Fibroblast of lung (primary cell): ENCODE data around the gene TMEM236. TPM values are rescaled to one million over a fixed set of nuclear protein-coding genes. Genes with fewer than 3 reads are reported as not detected.

Experiments
- DNase-seq, 2 donors: peaks; one replicate each; pipeline versions ENCODE4 v3.0.0 to v3.0.0-alpha.2; 2010; ENCODE audit warnings: low read depth in 2 of 2
- H2AFZ ChIP-seq: 2 replicates; pipeline ENCODE4 v1.5.1; 2012; ENCODE audit warnings: low read length, control low read depth, inconsistent platforms
- H3K27ac ChIP-seq: 2 replicates; pipeline ENCODE4 v1.5.1; 2011; ENCODE audit warnings: low read length, control low read depth; ENCODE audit not compliant: insufficient read depth
- H3K27me3 ChIP-seq: 2 replicates; pipeline ENCODE4 v1.5.1; 2011; ENCODE audit warnings: mild to moderate bottlenecking, low read length; ENCODE audit not compliant: control insufficient read depth, insufficient read depth
- H3K36me3 ChIP-seq: 2 replicates; pipeline ENCODE4 v1.5.1; 2011; ENCODE audit warnings: low read length; ENCODE audit not compliant: control insufficient read depth, insufficient read depth
- H3K4me1 ChIP-seq: 2 replicates; pipeline ENCODE4 v1.5.1; 2011; ENCODE audit warnings: low read length; ENCODE audit not compliant: control insufficient read depth, insufficient read depth; ENCODE audit errors: extremely low read depth
- H3K4me2 ChIP-seq: 2 replicates; pipeline ENCODE4 v1.5.1; 2011; ENCODE audit warnings: low read length, control low read depth; ENCODE audit not compliant: insufficient read depth; ENCODE audit errors: extremely low read depth
- H3K4me3 ChIP-seq, 4 experiments: fragments of 200-600 bp in 1 of 4; sonication (generic) in 1 of 4; replicated peaks in 1 of 4; 2 replicates each; pipeline ENCODE4 v1.5.1; 2011 to 2016; ENCODE audit warnings: low read length in 4 of 4, low read depth in 3 of 4, mild to moderate bottlenecking in 3 of 4, control low read depth in 2 of 4, inconsistent platforms in 1 of 4, mixed read lengths in 1 of 4; ENCODE audit not compliant: insufficient read depth in 1 of 4; ENCODE audit errors: control extremely low read depth in 1 of 4
- H3K79me2 ChIP-seq: 2 replicates; pipeline ENCODE4 v1.5.1; 2012; ENCODE audit warnings: mild to moderate bottlenecking, low read length, inconsistent platforms; ENCODE audit not compliant: control insufficient read depth, insufficient read depth
- H3K9ac ChIP-seq: 2 replicates; pipeline ENCODE4 v1.5.1; 2011; ENCODE audit warnings: mild to moderate bottlenecking, low read length, control low read depth; ENCODE audit not compliant: insufficient read depth
- H3K9me3 ChIP-seq: 2 replicates; pipeline ENCODE4 v1.5.1; 2012; ENCODE audit warnings: low read depth, low read length; ENCODE audit not compliant: control insufficient read depth, insufficient read depth
- H4K20me1 ChIP-seq: 2 replicates; pipeline ENCODE4 v1.5.1; 2011; ENCODE audit warnings: low read length; ENCODE audit not compliant: control insufficient read depth, insufficient read depth; ENCODE audit errors: extremely low read depth
- CTCF ChIP-seq, 2 donors: IDR thresholded peaks in 1 of 2; conservative IDR thresholded peaks in 1 of 2; 1 replicate in 1 of 2; 2 replicates in 1 of 2; pipeline ENCODE4 v1.5.1; 2011 to 2012; ENCODE audit warnings: low read length in 2 of 2, control low read depth in 1 of 2, inconsistent platforms in 1 of 2, low read depth in 1 of 2, mild to moderate bottlenecking in 1 of 2
- EZH2 ChIP-seq: IDR thresholded peaks from 2 replicates; pipeline ENCODE4 v1.5.1; 2012; ENCODE audit warnings: low read length, control low read depth, mild to moderate bottlenecking; ENCODE audit errors: missing control alignments
- polyA plus RNA-seq, 2 donors: library from polyadenylated mRNA; depleted of rRNA in 1 of 2; stranded (reverse) in 1 of 2; unstranded in 1 of 2; fragments of >200 nt; gene quantifications; 2 replicates each; pipeline ENCODE4 v1.2.1, GENCODE V29; 2011 to 2012; ENCODE audit warnings: missing spikeins in 1 of 2
- total RNA-seq: library from RNA; depleted of rRNA; stranded (reverse); fragments of >200 nt; gene quantifications from 2 replicates; pipeline ENCODE4 v1.2.1, GENCODE V29; 2014

The TMEM236 gene
- total and polyA plus RNA-seq, 2 donors (not counting 1 experiment from before 2014, with no cell fraction given), result 0.03 to 0.17 TPM

GRCh38 chr10:17805330-17805729 is 53.3 kb downstream of the TMEM236 start:
- Histone ChIP-seq H3K4me2 (no peak overlapping the region), H3K4me1 (no peaks in the 10 kb centered on the region), H2AFZ (no peak overlapping the region), H3K9me3 (no peaks in the 10 kb centered on the region), H3K79me2 (no peaks in the 10 kb centered on the region), H3K27ac (no peak overlapping the region), H3K4me3 (no peak overlapping the region), H3K36me3 (no peaks in the 10 kb centered on the region), H3K9ac (no peak overlapping the region), H3K27me3 (no peaks in the 10 kb centered on the region), H4K20me1 (no peaks in the 10 kb centered on the region)
- TF ChIP-seq CTCF (conservative IDR thresholded peaks at IDR 0.05 in 1 of 2, IDR thresholded peaks at IDR 0.05 in 1 of 2; ENCODE audit: low read depth in 1 of 2, low read length in 2 of 2), result no peak
- DNase-seq, result no peak

- DNase-seq, result no peak
- no peaks in the 10 kb centered on the region for H3K4me1 ChIP-seq
- no peak overlapping the region for H3K9ac ChIP-seq
- H2AFZ ChIP-seq, result no peak overlapping the region
- no peak overlapping the region for H3K27ac ChIP-seq
- no peaks in the 10 kb centered on the region for H3K79me2 ChIP-seq
- TF ChIP-seq CTCF (conservative IDR thresholded peaks at IDR 0.05 in 1 of 2, IDR thresholded peaks at IDR 0.05 in 1 of 2; ENCODE audit: low read depth in 1 of 2, low read length in 2 of 2) (no peak), EZH2 (no peak)
- no peak overlapping the region for H3K4me2 ChIP-seq
- H3K36me3 ChIP-seq, result no peaks in the 10 kb centered on the region
- no peaks in the 10 kb centered on the region for H3K27me3 ChIP-seq
- H4K20me1 ChIP-seq, result no peaks in the 10 kb centered on the region
- no peaks in the 10 kb centered on the region for H3K9me3 ChIP-seq
- no peak overlapping the region for H3K4me3 ChIP-seq
These were observed 54.0 kb downstream of the TMEM236 start for GRCh38 chr10:17805921-17806577.

- H2AFZ ChIP-seq, result no peak within 1 kb of the TSS
- H3K9ac ChIP-seq, result no peak within 1 kb of the TSS
- H3K79me2 ChIP-seq, result no peaks in the 10 kb centered on the region
- H3K4me3 ChIP-seq, result no peak within 1 kb of the TSS
- H3K4me2 ChIP-seq, result no peak within 1 kb of the TSS
- no peaks in the 10 kb centered on the region for H3K9me3 ChIP-seq
- H3K36me3 ChIP-seq, result no peaks in the 10 kb centered on the region
- no peak for DNase-seq
- TF ChIP-seq CTCF (conservative IDR thresholded peaks at IDR 0.05 in 1 of 2, IDR thresholded peaks at IDR 0.05 in 1 of 2; ENCODE audit: low read depth in 1 of 2, low read length in 2 of 2) (no peak), EZH2 (no peak)
- no peaks in the 10 kb centered on the region for H4K20me1 ChIP-seq
- H3K4me1 ChIP-seq, result no peaks in the 10 kb centered on the region
- H3K27me3 ChIP-seq, result no peaks in the 10 kb centered on the region
- no peak within 1 kb of the TSS for H3K27ac ChIP-seq
These were observed 57.2 kb downstream of the TMEM236 start, which contains the start of gene MRC1 for GRCh38 chr10:17808971-17809841. MRC1 (plus strand) TSS chr10:17809348; CDS start chr10:17809466, 118 bp downstream.
